Keratinocyte (primary cell): ENCODE data around the gene CCDC61. TPM values are rescaled to one million over a fixed set of nuclear protein-coding genes. Genes with fewer than 3 reads are reported as not detected.

Experiments
- DNase-seq: peaks from one replicate; pipeline ENCODE4 v3.0.0-alpha.2; 2011; ENCODE audit warnings: low read depth, missing footprints, low spot score
- FAIRE-seq: peaks from 2 replicates; lab custom pipeline; 2011; peaks lifted over from hg19 to GRCh38; lab: Jason Lieb, UNC
- H2AFZ ChIP-seq: 2 replicates; pipeline ENCODE4 v1.6.0; 2012; ENCODE audit warnings: low read length, control low read depth, inconsistent platforms; ENCODE audit not compliant: control insufficient read depth
- H3K27ac ChIP-seq: 2 replicates; pipeline ENCODE4 v1.5.1; 2011; ENCODE audit warnings: low read length; ENCODE audit not compliant: control insufficient read depth, insufficient read depth
- H3K27me3 ChIP-seq: 3 replicates; pipeline ENCODE4 v1.6.0; 2011; ENCODE audit warnings: low read length; ENCODE audit not compliant: control insufficient read depth, insufficient read depth; ENCODE audit errors: extremely low read depth
- H3K36me3 ChIP-seq, 2 experiments: 2 replicates in 1 of 2; 3 replicates in 1 of 2; pipeline ENCODE4 v1.5.1; 2011; ENCODE audit warnings: low read length in 2 of 2, mild to moderate bottlenecking in 1 of 2; ENCODE audit not compliant: control insufficient read depth in 2 of 2, insufficient read depth in 2 of 2; ENCODE audit errors: extremely low read depth in 1 of 2
- H3K4me1 ChIP-seq: 3 replicates; pipeline ENCODE4 v1.5.1; 2011; ENCODE audit warnings: low read length; ENCODE audit not compliant: control insufficient read depth, insufficient read depth; ENCODE audit errors: extremely low read depth
- H3K4me2 ChIP-seq: 3 replicates; pipeline ENCODE4 v1.6.0; 2011; ENCODE audit warnings: low read depth, low read length; ENCODE audit not compliant: control insufficient read depth, insufficient read depth; ENCODE audit errors: extremely low read depth
- H3K4me3 ChIP-seq, 3 experiments: fragments of 200-600 bp in 1 of 3; sonication (generic) in 1 of 3; 2 replicates in 2 of 3; 3 replicates in 1 of 3; pipeline ENCODE4 v1.5.1; 2011 to 2016; ENCODE audit warnings: low read length in 3 of 3, mild to moderate bottlenecking in 3 of 3, control low read depth in 2 of 3, inconsistent platforms in 1 of 3, low read depth in 1 of 3, mixed read lengths in 1 of 3, mixed run types in 1 of 3, moderate library complexity in 1 of 3; ENCODE audit not compliant: control insufficient read depth in 2 of 3, insufficient read depth in 2 of 3; ENCODE audit errors: extremely low read depth in 1 of 3
- H3K79me2 ChIP-seq: 2 replicates; pipeline ENCODE4 v1.6.0; 2012; ENCODE audit warnings: low read length; ENCODE audit not compliant: control insufficient read depth, insufficient read depth
- H3K9ac ChIP-seq: 3 replicates; pipeline ENCODE4 v1.6.0; 2011; ENCODE audit warnings: low read length; ENCODE audit not compliant: control insufficient read depth, insufficient read depth; ENCODE audit errors: extremely low read depth
- H3K9me1 ChIP-seq: 3 replicates; pipeline ENCODE4 v1.6.0; 2011; ENCODE audit warnings: low read length; ENCODE audit not compliant: control insufficient read depth, insufficient read depth; ENCODE audit errors: extremely low read depth
- H3K9me3 ChIP-seq: 2 replicates; pipeline ENCODE4 v1.5.1; 2012; ENCODE audit warnings: low read depth, low read length; ENCODE audit not compliant: control insufficient read depth
- H4K20me1 ChIP-seq: 3 replicates; pipeline ENCODE4 v1.6.0; 2011; ENCODE audit warnings: low read length; ENCODE audit not compliant: control insufficient read depth, insufficient read depth; ENCODE audit errors: extremely low read depth
- EZH2 ChIP-seq: IDR thresholded peaks from one replicate; pipeline ENCODE4 v1.6.1; 2012; ENCODE audit warnings: inconsistent platforms, mild to moderate bottlenecking, low read length, moderate library complexity
- dilution Hi-C: fragments of 300-500 bp; cut with MboI; formaldehyde crosslinking; loops from one replicate; pipeline ENCODE4 v1.7.0; 2020; ENCODE audit warnings: low sequenced_read_pairs; ENCODE audit not compliant: extremely low pct_ligation_motif_present
- polyA plus RNA-seq, 5 experiments: library from polyadenylated mRNA; depleted of rRNA in 3 of 5; stranded (reverse) in 3 of 5; stranded (forward) in 1 of 5; unstranded in 1 of 5; fragments of >200 nt; gene quantifications; 1 replicate in 1 of 5; 2 replicates in 3 of 5; 3 replicates in 1 of 5; pipeline versions ENCODE4 v1.2.1 to v1.2.3, GENCODE V29; 2011 to 2012; ENCODE audit warnings: missing spikeins in 2 of 5, low read depth in 1 of 5, low replicate concordance in 1 of 5
- TF ChIP-seq, protein P1 (sequence below), 3 experiments: IDR thresholded peaks in 1 of 3; conservative IDR thresholded peaks in 1 of 3; optimal IDR thresholded peaks in 1 of 3; 2 replicates in 2 of 3; 3 replicates in 1 of 3; pipeline versions ENCODE3 to v1.5.1; 2011; ENCODE audit warnings: low read length in 3 of 3, mild to moderate bottlenecking in 3 of 3, moderate library complexity in 2 of 3, control low read depth in 1 of 3, inconsistent platforms in 1 of 3; ENCODE audit not compliant: insufficient read depth in 2 of 3; ENCODE audit errors: extremely low read depth in 1 of 3

The CCDC61 gene
- polyA plus RNA-seq, 1 donor (not counting 4 experiments of a cell fraction or from before 2014, with no cell fraction given): 5.8 TPM

DNA sequence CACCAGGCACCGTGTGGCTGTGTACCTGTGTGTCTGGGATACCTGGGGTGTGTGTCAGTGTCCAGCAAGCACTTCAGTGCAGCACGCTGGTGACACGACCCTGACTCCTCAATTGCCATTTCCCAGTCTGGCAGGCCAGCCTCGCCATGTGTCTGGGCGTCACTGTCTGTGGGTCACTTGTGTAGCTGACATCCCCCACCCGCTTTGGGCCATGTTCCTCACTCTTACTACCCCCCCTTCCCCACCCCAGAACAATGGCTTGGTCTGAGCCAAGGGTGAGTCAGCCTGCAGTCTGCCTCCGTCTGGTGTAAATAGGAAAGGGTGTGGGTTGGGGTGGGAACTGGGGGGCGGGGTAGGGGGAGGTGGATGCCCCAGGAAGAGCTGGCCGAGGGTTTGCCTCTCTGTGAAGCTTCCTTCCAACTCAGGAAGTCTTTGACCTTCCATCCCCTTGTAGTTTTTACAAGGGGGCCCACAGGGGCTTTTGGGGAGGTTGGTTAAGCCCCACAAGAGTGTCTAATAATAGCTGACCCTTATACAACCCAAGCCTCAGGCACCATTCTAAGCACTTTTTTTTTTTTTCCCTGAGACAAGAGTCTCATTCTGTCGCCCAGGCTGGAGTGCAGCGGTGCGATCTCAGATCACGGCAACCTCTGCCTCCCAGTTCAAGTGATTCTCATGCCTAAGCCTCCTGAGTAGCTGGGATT, 39.2 kb upstream of the CCDC61 start:
- H3K4me1 ChIP-seq: peaks cover 28% of the 10 kb centered on the region
- H3K4me3 ChIP-seq: no peak overlapping the region
- no peak for DNase-seq
- dilution Hi-C loops: no loop called here
- no peak overlapping the region for H3K27ac ChIP-seq
- FAIRE-seq: no peak
- H3K4me2 ChIP-seq: peak overlapping the region; percentile 3
- no peaks in the 10 kb centered on the region for H3K79me2 ChIP-seq
- peaks cover 28% of the 10 kb centered on the region for H3K27me3 ChIP-seq
- no peak overlapping the region for H2AFZ ChIP-seq
- TF ChIP-seq, protein P1, sequence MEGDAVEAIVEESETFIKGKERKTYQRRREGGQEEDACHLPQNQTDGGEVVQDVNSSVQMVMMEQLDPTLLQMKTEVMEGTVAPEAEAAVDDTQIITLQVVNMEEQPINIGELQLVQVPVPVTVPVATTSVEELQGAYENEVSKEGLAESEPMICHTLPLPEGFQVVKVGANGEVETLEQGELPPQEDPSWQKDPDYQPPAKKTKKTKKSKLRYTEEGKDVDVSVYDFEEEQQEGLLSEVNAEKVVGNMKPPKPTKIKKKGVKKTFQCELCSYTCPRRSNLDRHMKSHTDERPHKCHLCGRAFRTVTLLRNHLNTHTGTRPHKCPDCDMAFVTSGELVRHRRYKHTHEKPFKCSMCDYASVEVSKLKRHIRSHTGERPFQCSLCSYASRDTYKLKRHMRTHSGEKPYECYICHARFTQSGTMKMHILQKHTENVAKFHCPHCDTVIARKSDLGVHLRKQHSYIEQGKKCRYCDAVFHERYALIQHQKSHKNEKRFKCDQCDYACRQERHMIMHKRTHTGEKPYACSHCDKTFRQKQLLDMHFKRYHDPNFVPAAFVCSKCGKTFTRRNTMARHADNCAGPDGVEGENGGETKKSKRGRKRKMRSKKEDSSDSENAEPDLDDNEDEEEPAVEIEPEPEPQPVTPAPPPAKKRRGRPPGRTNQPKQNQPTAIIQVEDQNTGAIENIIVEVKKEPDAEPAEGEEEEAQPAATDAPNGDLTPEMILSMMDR (optimal IDR thresholded peaks at IDR 0.05 in 1 of 3, IDR thresholded peaks at IDR 0.05 in 1 of 3, conservative IDR thresholded peaks at IDR 0.05 in 1 of 3; ENCODE audit: extremely low read depth in 1 of 3, insufficient read depth in 2 of 3, low read length in 3 of 3): peak in 1 of 3 experiments; percentile 5
- TF ChIP-seq EZH2: no peak
- H3K9me3 ChIP-seq: no peaks in the 10 kb centered on the region
- H3K36me3 ChIP-seq: no peaks in the 10 kb centered on the region
- no peak overlapping the region for H3K9ac ChIP-seq
- H4K20me1 ChIP-seq: no peaks in the 10 kb centered on the region
- no peaks in the 10 kb centered on the region for H3K9me1 ChIP-seq

DNA sequence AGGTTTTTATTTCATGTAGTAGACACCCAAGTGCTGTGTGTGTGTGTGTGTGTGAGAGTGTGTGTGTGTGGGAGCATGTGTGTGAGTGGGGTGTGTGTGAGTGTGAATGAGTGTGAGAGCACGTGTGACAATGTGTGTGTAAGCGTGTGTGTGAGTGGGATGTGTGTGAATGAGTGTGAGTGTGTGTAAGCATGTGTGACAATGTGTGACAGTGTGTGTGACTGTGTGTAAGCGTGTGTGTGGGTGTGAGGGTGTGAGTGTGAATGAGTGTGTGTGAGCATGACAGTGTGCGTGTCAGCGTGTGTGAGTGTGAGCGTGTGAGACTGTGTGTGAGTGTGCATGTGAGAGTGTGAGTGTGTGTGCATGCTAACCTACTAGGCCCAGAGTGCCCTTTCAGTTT, 36.9 kb upstream of the CCDC61 start:
- Histone ChIP-seq H3K4me2 (no peak overlapping the region), H3K27me3 (peaks cover 32% of the 10 kb centered on the region), H3K36me3 (no peaks in the 10 kb centered on the region), H3K9me1 (no peaks in the 10 kb centered on the region), H3K4me1 (peaks cover 21% of the 10 kb centered on the region), H3K9me3 (no peaks in the 10 kb centered on the region), H4K20me1 (no peaks in the 10 kb centered on the region), H3K79me2 (no peaks in the 10 kb centered on the region), H3K4me3 (no peak overlapping the region), H2AFZ (no peak overlapping the region), H3K9ac (no peak overlapping the region), H3K27ac (no peak overlapping the region)
- dilution Hi-C loops: no loop called here
- DNase-seq: no peak
- no peak for FAIRE-seq
- TF ChIP-seq EZH2: no peak
- TF ChIP-seq, protein P1 (optimal IDR thresholded peaks at IDR 0.05 in 1 of 3, IDR thresholded peaks at IDR 0.05 in 1 of 3, conservative IDR thresholded peaks at IDR 0.05 in 1 of 3; ENCODE audit: extremely low read depth in 1 of 3, insufficient read depth in 2 of 3, low read length in 3 of 3): no peak
